HepG2 (cell line): ENCODE measurements around the gene SEC61B. TPM values are rescaled to one million over a fixed set of nuclear protein-coding genes. Genes with fewer than 3 reads are reported as not detected.

ENCODE experiments used
- MIER2 ChIP-seq: IDR thresholded peaks from 2 replicates; pipeline ENCODE4 v1.6.1; 2016; ENCODE audit warnings: missing biosample characterization, missing genetic modification reagents
- NRL ChIP-seq: sonication (generic); formaldehyde crosslinking; IDR thresholded peaks from 2 replicates; pipeline ENCODE4 v1.5.0; 2020; ENCODE audit warnings: missing genetic modification reagents, mild to moderate bottlenecking, moderate library complexity, borderline replicate concordance
- ZNF407 ChIP-seq: sonication (generic); formaldehyde crosslinking; IDR thresholded peaks from one replicate; pipeline ENCODE4 v1.5.1; 2020; ENCODE audit warnings: mild to moderate bottlenecking, missing genetic modification reagents; ENCODE audit errors: not compliant biosample characterization
- ZNF574 ChIP-seq: sonication (generic); formaldehyde crosslinking; IDR thresholded peaks from 2 replicates; pipeline ENCODE4 v1.4.0; 2020; ENCODE audit warnings: missing genetic modification reagents
- polyA plus RNA-seq, 8 experiments: library from polyadenylated mRNA; depleted of rRNA in 3 of 8; stranded (reverse) in 7 of 8; unstranded in 1 of 8; fragments of >200 nt; fragmentation: Illumina TruSeq in 4 of 8; extraction: Trizol in 4 of 8; gene quantifications; 2 replicates each; pipeline versions ENCODE4 v1.2.1 to v1.2.3, GENCODE V29; 2011 to 2016; ENCODE audit warnings: low read depth in 4 of 8, missing spikeins in 1 of 8, mixed read lengths in 1 of 8; ENCODE audit not compliant: insufficient read depth in 1 of 8
- total RNA-seq, 5 experiments: library from RNA; depleted of rRNA; stranded (reverse); fragments of >200 nt; fragmentation: Illumina TruSeq; extraction: Trizol; gene quantifications; 2 replicates each; pipeline ENCODE4 v1.2.3, GENCODE V29; 2016; ENCODE audit warnings: low read depth in 1 of 5

Gene SEC61B
- total and polyA plus RNA-seq, 2 of the 13 experiments (the other 11 are each of a cell fraction or from before 2014, with no cell fraction given): 191 to 368 TPM

- no peak for TF ChIP-seq ZNF407 (CRISPR knock-in tag)
- TF ChIP-seq ZNF574: no peak
- TF ChIP-seq NRL (CRISPR knock-in tag): no peak
- 0 out of 2 replicates have a peak, but pooled peaks have one; percentile 28 for TF ChIP-seq MIER2 (CRISPR knock-in tag)
- TF ChIP-seq, all 625 proteins: peak for 57
Measured at GRCh38 chr9:99222416-99223270, 561 bp downstream of the SEC61B start (continued).
